HS-27A (cell line): ENCODE data around the gene GDPD5.
A peak's percentile ranks its signal among the peaks of the same experiment; 100 is the strongest.

Experiments
- DNase-seq: peaks from one replicate; pipeline ENCODE4 v3.0.0-alpha.2; 2012; ENCODE audit warnings: low read depth, missing footprints

GDPD5 gene

GRCh38 chr11:75442161-75442885 is 83.4 kb downstream of the GDPD5 start:
- no peak for DNase-seq

- no peak for DNase-seq
These were observed 84.0 kb downstream of the GDPD5 start for GRCh38 chr11:75441804-75442132.

GRCh38 chr11:75440960-75441803 is 84.6 kb downstream of the GDPD5 start:
- no peak for DNase-seq

GRCh38 chr11:75439495-75440120 is 86.1 kb downstream of the GDPD5 start:
- no peak for DNase-seq

- no peak for DNase-seq
These were observed 86.7 kb downstream of the GDPD5 start for GRCh38 chr11:75439026-75439425.

- no peak for DNase-seq
These were observed 87.6 kb downstream of the GDPD5 start for GRCh38 chr11:75437966-75438659.

GRCh38 chr11:75436806-75437205 is 88.9 kb downstream of the GDPD5 start:
- DNase-seq, result no peak

GRCh38 chr11:75435571-75435925 is 90.2 kb downstream of the GDPD5 start:
- DNase-seq, result no peak

- no peak for DNase-seq
These were observed 90.7 kb downstream of the GDPD5 start for GRCh38 chr11:75434886-75435570.

- no peak for DNase-seq
These were observed 91.7 kb downstream of the GDPD5 start for GRCh38 chr11:75434051-75434450.

GRCh38 chr11:75433443-75433842 is 92.3 kb downstream of the GDPD5 start:
- DNase-seq, result no peak

- no peak for DNase-seq
These were observed 92.8 kb downstream of the GDPD5 start, which contains the start of gene KLHL35 for GRCh38 chr11:75432911-75433321. Gene KLHL35, minus strand, starts transcription at chr11:75433203. Its CDS starts 2,574 bp downstream, at chr11:75430629.

- no peak for DNase-seq
These were observed 93.9 kb downstream of the GDPD5 start for GRCh38 chr11:75431533-75432525.

- DNase-seq, result no peak
These were observed 94.8 kb downstream of the GDPD5 start for GRCh38 chr11:75430714-75431532.

GRCh38 chr11:75429902-75430713 is 95.6 kb downstream of the GDPD5 start:
- DNase-seq, result peak; percentile 80

GRCh38 chr11:75429641-75429901 is 96.2 kb downstream of the GDPD5 start:
- peak; percentile 41 for DNase-seq

- no peak for DNase-seq
These were observed 96.6 kb downstream of the GDPD5 start for GRCh38 chr11:75428989-75429640.

- DNase-seq, result peak; percentile 83
These were observed 97.4 kb downstream of the GDPD5 start for GRCh38 chr11:75428281-75428724.
